ENCODE results near the gene C3orf20. TPM values are rescaled to one million over a fixed set of nuclear protein-coding genes. Genes with fewer than 3 reads are reported as not detected.
A peak's percentile ranks its signal among the peaks of the same experiment; 100 is the strongest.

Gene C3orf20
- total RNA-seq, 4 donors from 2014 or later: 0.07 to 0.73 TPM; not detected in 2

DNA sequence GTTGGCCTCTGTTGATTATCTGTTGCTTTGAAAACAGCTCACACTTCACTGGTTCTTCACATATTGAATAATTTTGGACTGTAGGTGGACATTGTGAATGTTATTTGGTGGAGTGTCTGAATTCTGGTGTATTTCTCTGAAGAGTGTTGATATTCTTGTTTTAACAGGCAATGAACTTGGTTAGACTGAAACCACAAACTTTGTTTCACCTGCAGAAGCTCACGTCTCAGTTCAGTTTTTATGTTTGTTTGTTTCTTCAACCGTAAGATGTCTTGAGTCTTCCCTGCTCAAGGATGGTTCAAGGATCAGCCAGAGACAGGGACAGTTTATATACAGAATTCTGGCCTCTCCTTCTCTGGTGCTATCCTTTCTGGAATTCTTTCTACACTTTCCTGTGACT is 43.6 kb downstream of the C3orf20 start:
- no peak for TF ChIP-seq POLR2A (IDR thresholded peaks at IDR 0.05)
- TF ChIP-seq, protein P1, sequence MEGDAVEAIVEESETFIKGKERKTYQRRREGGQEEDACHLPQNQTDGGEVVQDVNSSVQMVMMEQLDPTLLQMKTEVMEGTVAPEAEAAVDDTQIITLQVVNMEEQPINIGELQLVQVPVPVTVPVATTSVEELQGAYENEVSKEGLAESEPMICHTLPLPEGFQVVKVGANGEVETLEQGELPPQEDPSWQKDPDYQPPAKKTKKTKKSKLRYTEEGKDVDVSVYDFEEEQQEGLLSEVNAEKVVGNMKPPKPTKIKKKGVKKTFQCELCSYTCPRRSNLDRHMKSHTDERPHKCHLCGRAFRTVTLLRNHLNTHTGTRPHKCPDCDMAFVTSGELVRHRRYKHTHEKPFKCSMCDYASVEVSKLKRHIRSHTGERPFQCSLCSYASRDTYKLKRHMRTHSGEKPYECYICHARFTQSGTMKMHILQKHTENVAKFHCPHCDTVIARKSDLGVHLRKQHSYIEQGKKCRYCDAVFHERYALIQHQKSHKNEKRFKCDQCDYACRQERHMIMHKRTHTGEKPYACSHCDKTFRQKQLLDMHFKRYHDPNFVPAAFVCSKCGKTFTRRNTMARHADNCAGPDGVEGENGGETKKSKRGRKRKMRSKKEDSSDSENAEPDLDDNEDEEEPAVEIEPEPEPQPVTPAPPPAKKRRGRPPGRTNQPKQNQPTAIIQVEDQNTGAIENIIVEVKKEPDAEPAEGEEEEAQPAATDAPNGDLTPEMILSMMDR (IDR thresholded peaks at IDR 0.05): no peak
- Histone ChIP-seq H3K4me3 (no peak overlapping the region), H3K36me3 (no peaks in the 10 kb centered on the region), H3K27ac (no peak overlapping the region), H3K27me3 (no peaks in the 10 kb centered on the region), H3K9me3 (no peaks in the 10 kb centered on the region), H3K4me1 (no peaks in the 10 kb centered on the region)
- DNase-seq: no peak
- intact Hi-C loops (cut with DNase I; ENCODE audit: low total_unique reads): no loop called here

DNA sequence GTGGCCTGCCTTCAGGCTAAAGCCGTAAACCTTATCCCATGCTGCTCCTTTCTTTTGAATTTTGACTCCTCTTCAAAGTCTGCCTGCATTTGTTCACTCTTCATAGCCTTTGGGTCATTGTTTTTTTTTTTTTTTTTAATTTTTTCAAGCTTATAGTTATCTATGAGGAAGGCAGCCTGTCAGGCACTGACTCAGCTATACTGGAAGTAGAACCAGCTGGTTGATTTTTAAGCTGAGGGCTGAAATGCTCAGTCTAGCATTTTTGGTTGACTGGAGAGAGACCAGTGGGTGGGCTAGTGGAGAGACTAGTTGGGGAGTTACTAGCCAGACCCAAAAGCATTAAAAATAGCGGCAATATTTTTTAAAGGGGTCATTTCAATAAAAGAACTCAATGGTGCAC is 44.1 kb downstream of the C3orf20 start:
- no peak for DNase-seq
- no peak overlapping the region for H3K27ac ChIP-seq
- intact Hi-C loops (cut with DNase I; ENCODE audit: low total_unique reads): no loop called here
- H3K27me3 ChIP-seq: no peaks in the 10 kb centered on the region
- no peaks in the 10 kb centered on the region for H3K9me3 ChIP-seq
- H3K4me3 ChIP-seq: no peak overlapping the region
- no peak for TF ChIP-seq POLR2A (IDR thresholded peaks at IDR 0.05)
- peaks cover 0 to 2% of the 10 kb centered on the region in 2 donors for H3K4me1 ChIP-seq
- no peaks in the 10 kb centered on the region for H3K36me3 ChIP-seq

DNA sequence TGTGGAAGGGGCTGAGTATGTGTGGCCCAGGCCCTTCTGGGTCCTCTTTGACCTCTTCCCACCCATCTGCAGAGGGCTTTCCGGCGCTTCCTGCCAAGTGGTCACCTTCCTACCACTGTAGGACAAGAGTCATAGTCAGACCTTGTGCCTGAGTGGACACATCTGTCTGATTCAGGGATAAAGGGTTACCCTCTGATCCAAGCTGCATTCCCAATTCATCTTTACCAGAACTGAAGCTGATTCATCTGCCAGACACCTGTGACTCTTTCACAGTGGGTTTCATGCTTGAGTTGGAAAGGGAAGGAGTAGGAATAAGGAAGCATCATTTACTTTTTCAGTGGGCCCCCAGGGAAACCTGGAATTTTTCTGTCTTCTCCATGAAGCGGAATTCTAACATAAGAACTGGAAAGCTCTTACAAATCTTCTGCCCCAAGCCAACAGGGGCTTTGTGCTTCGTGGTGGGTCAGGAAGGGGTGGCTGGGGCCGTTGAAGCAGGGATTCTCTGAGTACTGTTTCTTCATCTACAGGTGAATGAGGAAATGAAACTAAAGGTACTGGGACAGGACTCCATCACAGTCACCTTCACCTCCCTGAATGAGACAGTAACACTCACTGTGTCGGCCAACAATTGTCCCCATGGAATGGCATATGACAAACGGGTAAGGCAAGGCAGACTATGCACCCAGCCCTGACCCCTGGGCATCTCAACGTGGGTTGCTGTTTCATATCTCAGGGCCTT is 46.4 kb downstream of the C3orf20 start:
- no peak overlapping the region for H3K4me3 ChIP-seq
- TF ChIP-seq POLR2A (IDR thresholded peaks at IDR 0.05): no peak
- TF ChIP-seq, protein P1 (IDR thresholded peaks at IDR 0.05): no peak
- no peaks in the 10 kb centered on the region for H3K9me3 ChIP-seq
- H3K27ac ChIP-seq: no peak overlapping the region
- H3K4me1 ChIP-seq: peaks cover 0 to 6% of the 10 kb centered on the region in 2 donors
- intact Hi-C loops (cut with DNase I; ENCODE audit: low total_unique reads): no loop called here
- H3K27me3 ChIP-seq: no peaks in the 10 kb centered on the region
- no peaks in the 10 kb centered on the region for H3K36me3 ChIP-seq
- DNase-seq: no peak

DNA sequence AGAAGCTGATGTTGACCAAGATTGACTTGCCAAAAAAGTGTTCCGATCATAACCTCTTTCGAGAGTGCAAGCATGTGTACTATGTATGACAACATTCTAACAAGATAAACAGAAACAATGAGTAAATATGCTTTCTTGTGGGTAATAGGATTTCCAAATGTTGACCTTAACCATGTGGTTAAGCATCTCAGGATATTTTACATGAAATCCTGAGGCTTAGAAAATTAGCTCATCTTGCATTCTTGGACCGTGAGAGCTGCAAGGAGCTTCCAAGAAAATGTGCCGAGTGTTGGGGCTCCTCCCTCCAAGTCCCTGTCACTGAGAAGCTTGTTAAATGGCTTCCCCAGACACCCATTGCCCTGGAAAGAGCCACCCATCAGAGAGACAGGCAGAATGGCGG is 50.1 kb downstream of the C3orf20 start:
- Histone ChIP-seq H3K27ac (peak overlapping the region; percentile 82 to 86), H3K4me3 (no peak overlapping the region)
- TF ChIP-seq POLR2A (IDR thresholded peaks at IDR 0.05): no peak
- TF ChIP-seq, protein P1 (IDR thresholded peaks at IDR 0.05): no peak

DNA sequence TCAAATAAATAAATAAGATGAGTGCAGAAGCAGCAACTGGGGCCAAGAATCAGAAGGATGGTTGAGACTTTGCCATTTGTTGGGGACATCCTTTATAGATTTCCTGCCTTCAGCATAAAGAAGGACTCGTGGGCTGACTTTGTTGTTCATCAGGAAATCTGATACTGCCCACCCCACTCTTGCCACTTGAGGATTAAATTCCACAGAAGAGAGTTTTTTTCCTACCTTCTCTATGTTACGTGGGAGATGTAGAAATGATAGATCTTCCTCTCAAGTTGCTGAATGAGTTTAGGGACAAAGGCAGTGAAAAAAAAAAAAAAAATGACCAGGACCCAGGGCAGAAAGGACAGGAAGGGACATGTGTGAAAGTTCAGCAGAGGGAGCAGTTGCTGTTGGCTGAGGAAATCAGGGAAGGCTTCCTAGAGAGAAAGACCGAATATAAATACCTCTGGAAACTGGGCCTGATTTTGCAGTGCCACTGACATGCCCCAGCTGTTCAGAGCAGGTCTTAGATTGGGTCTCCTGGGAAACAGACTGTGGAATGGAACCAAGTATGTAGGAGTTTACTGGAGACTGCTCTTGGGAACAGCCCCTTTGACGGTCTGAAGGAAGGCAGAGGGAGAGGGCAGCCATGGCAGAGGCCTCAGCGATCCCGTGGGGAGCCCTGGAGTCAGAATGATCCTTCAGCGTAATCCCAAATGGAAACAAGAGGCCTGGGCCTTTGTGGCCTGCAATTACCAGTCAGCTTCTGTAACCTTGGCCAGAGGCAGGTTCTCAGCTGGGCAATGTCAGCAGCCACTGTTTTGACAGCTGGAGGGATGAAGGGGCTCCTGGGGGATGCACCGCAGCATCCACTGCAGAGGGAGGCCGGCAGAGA is 50.9 kb downstream of the C3orf20 start:
- TF ChIP-seq, protein P1 (IDR thresholded peaks at IDR 0.05): no peak
- no peak for TF ChIP-seq POLR2A (IDR thresholded peaks at IDR 0.05)
- no peaks in the 10 kb centered on the region for H3K36me3 ChIP-seq
- peak; percentile 71 to 75 for DNase-seq
- H3K27ac ChIP-seq: peak overlapping the region; percentile 82 to 86
- H3K4me3 ChIP-seq: no peak overlapping the region
- no peaks in the 10 kb centered on the region for H3K9me3 ChIP-seq
- H3K27me3 ChIP-seq: no peaks in the 10 kb centered on the region
- peaks cover 0 to 6% of the 10 kb centered on the region in 2 donors for H3K4me1 ChIP-seq
- intact Hi-C loops (cut with DNase I; ENCODE audit: low total_unique reads): no loop called here

More for the DNA sequence above, 50.1 kb downstream of the C3orf20 start:
- Histone ChIP-seq H3K36me3 (no peaks in the 10 kb centered on the region), H3K9me3 (no peaks in the 10 kb centered on the region), H3K27me3 (no peaks in the 10 kb centered on the region), H3K4me1 (peaks cover 0 to 6% of the 10 kb centered on the region in 2 donors)
- DNase-seq: peak; percentile 59 to 62
- intact Hi-C loops (cut with DNase I; ENCODE audit: low total_unique reads): no loop called here
